ENCODE results near the gene DUS1L.

- TF ChIP-seq EZH2 (IDR thresholded peaks at IDR 0.05; ENCODE audit: low read depth, unreplicated experiment) (no peak), CTCF (conservative IDR thresholded peaks at IDR 0.05; ENCODE audit: low read depth in 2 of 2) (no peak), EZH2phosphoT487 (IDR thresholded peaks at IDR 0.05; ENCODE audit: unreplicated experiment) (no peak)
Observed at GRCh38 chr17:82101767-82102679, 36.4 kb upstream of the DUS1L start.

All from GM23338 (cell line).